ENCODE results near the gene BCO2. TPM values are rescaled to one million over a fixed set of nuclear protein-coding genes. Genes with fewer than 3 reads are reported as not detected.

BCO2 gene
- total RNA-seq, 3 donors from 2014 or later (not counting 1 experiment from before 2014, with no cell fraction given): 3.9 to 7.2 (median 5.8) TPM

DNA sequence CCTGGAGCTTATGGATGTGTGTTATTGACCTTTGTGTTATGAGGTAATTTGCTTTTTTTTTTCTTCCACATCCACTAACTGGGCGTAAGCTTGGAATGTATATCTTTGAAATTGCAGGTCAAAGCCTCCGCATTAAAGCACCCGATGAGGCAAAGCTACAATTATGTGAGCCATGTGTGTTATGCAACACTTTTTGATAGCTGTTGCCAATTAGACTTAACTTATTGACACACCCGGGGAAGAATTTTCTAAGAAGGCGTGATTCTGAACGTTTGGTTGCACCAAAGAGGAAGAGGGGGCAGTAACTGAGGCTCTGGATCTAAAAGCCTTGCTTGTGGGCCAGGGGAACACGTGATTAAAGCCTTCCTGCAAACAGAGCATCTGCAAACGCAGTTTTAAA is 8.8 kb upstream of the BCO2 start:
- peaks cover 2% of the 10 kb centered on the region for H3K4me1 ChIP-seq (ENCODE audit: control insufficient read depth, insufficient read depth, low read length)
- intact Hi-C loops (cut with micrococcal nuclease): no loop called here
- H3K27ac Mint-ChIP-seq: no peak overlapping the region
- no peaks in the 10 kb centered on the region for H3K9me3 ChIP-seq (ENCODE audit: control insufficient read depth, insufficient read depth, low read length)
- ATAC-seq: no peak
- WGBS (ENCODE audit: insufficient coverage): 74% methylated on average over 7 of the region's 8 CpGs
- H3K4me3 Mint-ChIP-seq: no peak overlapping the region
- TF ChIP-seq, protein P1, sequence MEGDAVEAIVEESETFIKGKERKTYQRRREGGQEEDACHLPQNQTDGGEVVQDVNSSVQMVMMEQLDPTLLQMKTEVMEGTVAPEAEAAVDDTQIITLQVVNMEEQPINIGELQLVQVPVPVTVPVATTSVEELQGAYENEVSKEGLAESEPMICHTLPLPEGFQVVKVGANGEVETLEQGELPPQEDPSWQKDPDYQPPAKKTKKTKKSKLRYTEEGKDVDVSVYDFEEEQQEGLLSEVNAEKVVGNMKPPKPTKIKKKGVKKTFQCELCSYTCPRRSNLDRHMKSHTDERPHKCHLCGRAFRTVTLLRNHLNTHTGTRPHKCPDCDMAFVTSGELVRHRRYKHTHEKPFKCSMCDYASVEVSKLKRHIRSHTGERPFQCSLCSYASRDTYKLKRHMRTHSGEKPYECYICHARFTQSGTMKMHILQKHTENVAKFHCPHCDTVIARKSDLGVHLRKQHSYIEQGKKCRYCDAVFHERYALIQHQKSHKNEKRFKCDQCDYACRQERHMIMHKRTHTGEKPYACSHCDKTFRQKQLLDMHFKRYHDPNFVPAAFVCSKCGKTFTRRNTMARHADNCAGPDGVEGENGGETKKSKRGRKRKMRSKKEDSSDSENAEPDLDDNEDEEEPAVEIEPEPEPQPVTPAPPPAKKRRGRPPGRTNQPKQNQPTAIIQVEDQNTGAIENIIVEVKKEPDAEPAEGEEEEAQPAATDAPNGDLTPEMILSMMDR (IDR thresholded peaks at IDR 0.05): no peak
- peaks cover 20 to 27% of the 10 kb centered on the region in 2 donors for H3K4me1 Mint-ChIP-seq
- no peak overlapping the region for H3K27ac ChIP-seq (ENCODE audit: low read length)
- no peak overlapping the region for H3K4me3 ChIP-seq (ENCODE audit: low read length)
- H3K27me3 ChIP-seq (ENCODE audit: control insufficient read depth, insufficient read depth, low read length): no peaks in the 10 kb centered on the region
- H3K36me3 Mint-ChIP-seq: no peaks in the 10 kb centered on the region
- DNase-seq: no peak
- H3K27me3 Mint-ChIP-seq (ENCODE audit: low read depth in 2 of 2): peaks cover 0 to 5% of the 10 kb centered on the region in 2 donors
- H3K9me3 Mint-ChIP-seq: no peaks in the 10 kb centered on the region
- H3K36me3 ChIP-seq (ENCODE audit: control insufficient read depth, insufficient read depth, low read length): no peaks in the 10 kb centered on the region

DNA sequence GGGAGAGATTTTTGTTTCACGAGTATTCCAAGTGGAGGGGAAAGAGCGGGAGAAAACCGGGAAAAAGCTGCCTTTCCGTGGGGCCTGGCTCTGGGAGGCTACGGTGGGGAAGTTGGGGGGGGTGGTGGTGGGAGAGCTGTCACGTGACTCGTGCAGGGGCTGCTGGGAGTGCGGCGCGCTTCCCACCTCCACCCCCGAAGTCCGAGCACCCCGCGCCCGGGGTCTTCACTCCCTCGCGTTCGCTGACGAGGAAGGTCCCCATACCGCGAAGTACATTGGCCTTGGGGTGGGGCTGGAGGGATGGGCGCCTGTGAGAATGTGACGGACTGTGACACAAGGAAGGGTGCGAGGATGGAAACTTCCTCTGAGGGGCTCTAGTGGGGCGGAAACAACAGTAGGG is 8.2 kb upstream of the BCO2 start, which contains the start of gene TEX12:
TEX12 (plus strand) TSS at position 228 of the 400 bp plus-strand sequence. CDS start 1,897 bp downstream, outside the sequence.
- Histone ChIP-seq H3K9me3 (ENCODE audit: control insufficient read depth, insufficient read depth, low read length) (no peaks in the 10 kb centered on the region), H3K4me3 (ENCODE audit: low read length) (no peak within 1 kb of the TSS), H3K36me3 (ENCODE audit: control insufficient read depth, insufficient read depth, low read length) (no peaks in the 10 kb centered on the region), H3K27me3 (ENCODE audit: control insufficient read depth, insufficient read depth, low read length) (no peaks in the 10 kb centered on the region), H3K4me1 (ENCODE audit: control insufficient read depth, insufficient read depth, low read length) (peaks cover 2% of the 10 kb centered on the region), H3K27ac (ENCODE audit: low read length) (no peak within 1 kb of the TSS)
- H3K9me3 Mint-ChIP-seq: no peaks in the 10 kb centered on the region
- DNase-seq (no peak), ATAC-seq (no peak)
- no peak within 1 kb of the TSS for H3K4me3 Mint-ChIP-seq
- H3K27ac Mint-ChIP-seq: no peak within 1 kb of the TSS
- WGBS (ENCODE audit: insufficient coverage): 93% methylated on average over 24 of the region's 25 CpGs
- intact Hi-C loops (cut with micrococcal nuclease): no loop called here
- peaks cover 0 to 5% of the 10 kb centered on the region in 2 donors for H3K27me3 Mint-ChIP-seq (ENCODE audit: low read depth in 2 of 2)
- peaks cover 20 to 23% of the 10 kb centered on the region in 2 donors for H3K4me1 Mint-ChIP-seq
- TF ChIP-seq, protein P1 (IDR thresholded peaks at IDR 0.05): no peak
- no peaks in the 10 kb centered on the region for H3K36me3 Mint-ChIP-seq

DNA sequence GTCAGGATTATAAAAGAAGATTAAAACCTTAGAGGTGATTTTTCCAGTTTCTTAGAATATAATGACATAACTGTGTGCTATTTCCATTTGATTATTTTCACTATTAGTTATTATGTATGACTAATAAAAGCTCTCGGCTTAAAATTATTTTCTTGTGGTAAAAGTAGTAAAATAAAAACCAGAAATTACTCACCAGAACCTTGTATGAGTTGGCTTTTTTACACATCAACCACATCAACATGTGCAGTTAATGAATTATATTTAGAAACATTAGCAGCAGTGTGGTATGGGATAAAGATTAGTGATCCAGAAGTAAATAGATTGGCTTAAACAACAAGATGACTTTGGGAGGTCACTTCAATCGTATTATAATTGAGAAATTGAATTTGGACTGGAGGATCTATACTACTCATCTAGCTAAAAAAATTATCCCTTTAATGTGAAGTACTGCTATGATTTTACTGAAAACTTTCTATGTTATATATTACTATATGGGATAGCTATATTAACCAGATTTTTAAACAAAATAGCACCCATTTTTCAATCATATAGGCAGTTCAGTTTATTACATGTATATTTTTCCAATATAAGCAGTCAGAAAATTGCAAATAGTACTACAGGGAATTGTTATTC is 2.8 kb upstream of the BCO2 start:
- H3K9me3 Mint-ChIP-seq: no peaks in the 10 kb centered on the region
- intact Hi-C loops (cut with micrococcal nuclease): no loop called here
- ATAC-seq: no peak

More for the DNA sequence above, 2.8 kb upstream of the BCO2 start:
- H3K4me3 ChIP-seq (ENCODE audit: low read length): no peak overlapping the region
- no peak for DNase-seq
- peaks cover 6% of the 10 kb centered on the region for H3K4me1 ChIP-seq (ENCODE audit: control insufficient read depth, insufficient read depth, low read length)
- no peaks in the 10 kb centered on the region for H3K36me3 ChIP-seq (ENCODE audit: control insufficient read depth, insufficient read depth, low read length)
- Mint-ChIP-seq H3K27ac (no peak overlapping the region), H3K4me1 (peaks cover 20 to 23% of the 10 kb centered on the region in 2 donors), H3K36me3 (no peaks in the 10 kb centered on the region), H3K4me3 (no peak overlapping the region), H3K27me3 (ENCODE audit: low read depth in 2 of 2) (peaks cover 5 to 12% of the 10 kb centered on the region in 2 donors)
- no peak overlapping the region for H3K27ac ChIP-seq (ENCODE audit: low read length)
- H3K9me3 ChIP-seq (ENCODE audit: control insufficient read depth, insufficient read depth, low read length): no peaks in the 10 kb centered on the region
- no CpG with 5 or more reads among the region's 2 CpGs for WGBS (ENCODE audit: insufficient coverage)
- H3K27me3 ChIP-seq (ENCODE audit: control insufficient read depth, insufficient read depth, low read length): no peaks in the 10 kb centered on the region
- TF ChIP-seq, protein P1 (IDR thresholded peaks at IDR 0.05): no peak
